ENCODE data around the gene GALNT17.

DNA sequence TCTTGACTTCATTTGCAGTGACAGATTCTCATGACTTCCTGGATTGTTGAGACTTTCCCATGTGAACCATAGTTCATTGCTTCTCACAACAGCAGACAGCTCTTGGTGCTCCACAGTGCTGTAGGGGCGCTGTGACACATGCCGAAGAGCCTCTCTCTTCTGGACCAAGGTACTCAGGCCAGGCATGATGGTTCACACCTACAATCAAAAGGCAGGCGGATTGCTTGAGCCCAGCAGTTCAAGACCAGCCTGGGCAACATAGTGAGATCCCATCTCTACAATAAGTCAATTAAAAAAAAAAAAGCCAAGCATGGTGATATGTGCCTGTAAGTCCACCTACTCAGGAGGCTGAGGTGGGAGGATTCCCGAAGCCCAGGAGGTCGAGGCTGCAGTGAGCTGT is 354.5 kb downstream of the GALNT17 start:
- TF ChIP-seq POLR2A (IDR thresholded peaks at IDR 0.05; ENCODE audit: low read length) (no peak), GATA1 (IDR thresholded peaks at IDR 0.05; ENCODE audit: low read depth, low read length) (no peak)

Data from erythroblast (primary cell).